Thyroid gland (tissue), 4 donors: Measurements from ENCODE around the gene HOXC9.

ENCODE experiments used
- CTCF ChIP-seq, 6 experiments: fragments of 200-600 bp in 3 of 6; fragments of 450-650 bp in 3 of 6; sonication (generic) in 3 of 6; IDR thresholded peaks; one replicate each; pipeline ENCODE4 v1.5.1; 2016 to 2019; ENCODE audit warnings: antibody characterized with exemption in 6 of 6, mild to moderate bottlenecking in 2 of 6, inconsistent platforms in 1 of 6, moderate library complexity in 1 of 6
- POLR2A ChIP-seq, 2 donors: fragments of 450-650 bp; IDR thresholded peaks; one replicate each; pipeline ENCODE4 v1.6.1; 2017; ENCODE audit warnings: antibody characterized with exemption in 2 of 2, mild to moderate bottlenecking in 2 of 2, moderate library complexity in 1 of 2

- TF ChIP-seq CTCF (IDR thresholded peaks at IDR 0.05) (no peak), POLR2A (IDR thresholded peaks at IDR 0.05) (no peak)
Observed at GRCh38 chr12:53998110-53998899, 1.7 kb upstream of the HOXC9 start.
